ENCODE measurements around the gene SEM1. TPM values are rescaled to one million over a fixed set of nuclear protein-coding genes. Genes with fewer than 3 reads are reported as not detected.

The SEM1 gene
- polyA plus RNA-seq, 1 donor from 2014 or later, result 49.2 TPM

- H3K9ac ChIP-seq (ENCODE audit: low read length), result no peak overlapping the region
- H3K4me2 ChIP-seq (ENCODE audit: low read length), result no peak overlapping the region
- H3K27ac ChIP-seq (ENCODE audit: low read length), result no peak overlapping the region
- H3K9me2 ChIP-seq (ENCODE audit: insufficient read depth, low read length), result no peaks in the 10 kb centered on the region
- H2AFZ ChIP-seq (ENCODE audit: low read depth, low read length), result no peak overlapping the region
- H3K27me3 ChIP-seq (ENCODE audit: insufficient read depth, low read depth, low read length), result no peaks in the 10 kb centered on the region
- peaks cover 3% of the 10 kb centered on the region for H3K36me3 ChIP-seq (ENCODE audit: insufficient read depth, low read length)
- H3K4me3 ChIP-seq (ENCODE audit: low read length), result no peak overlapping the region
- H3K79me2 ChIP-seq (replicated peaks; ENCODE audit: insufficient read depth, low read length), result no peaks in the 10 kb centered on the region
- H4K20me1 ChIP-seq (ENCODE audit: insufficient read depth), result no peaks in the 10 kb centered on the region
- H3K9me3 ChIP-seq (ENCODE audit: low read length), result no peaks in the 10 kb centered on the region
- TF ChIP-seq POLR2AphosphoS5 (IDR thresholded peaks at IDR 0.05) (no peak), RAD21 (conservative IDR thresholded peaks at IDR 0.05) (no peak), EZH2 (IDR thresholded peaks at IDR 0.05; ENCODE audit: borderline replicate concordance, insufficient read depth, low read length, poor library complexity, severe bottlenecking) (no peak), CTCF (IDR thresholded peaks at IDR 0.05; ENCODE audit: poor library complexity, severe bottlenecking) (no peak), TAF1 (IDR thresholded peaks at IDR 0.05; ENCODE audit: low read depth) (no peak), MXI1 (conservative IDR thresholded peaks at IDR 0.05; ENCODE audit: poor library complexity, severe bottlenecking) (no peak), EP300 (conservative IDR thresholded peaks at IDR 0.05; ENCODE audit: poor library complexity, severe bottlenecking) (no peak), SMC3 (conservative IDR thresholded peaks at IDR 0.05; ENCODE audit: poor library complexity) (no peak), REST (IDR thresholded peaks at IDR 0.05; ENCODE audit: borderline replicate concordance) (no peak)
- no peaks in the 10 kb centered on the region for H3F3A ChIP-seq (ENCODE audit: insufficient read depth, low read length, poor library complexity, severe bottlenecking)
Observed at GRCh38 chr7:96679886-96680285, 29.8 kb downstream of the SEM1 start.

- no peak overlapping the region for H2AFZ ChIP-seq (ENCODE audit: low read depth, low read length)
Observed at GRCh38 chr7:96676919-96677318, 32.7 kb downstream of the SEM1 start.

More at GRCh38 chr7:96676919-96677318, 32.7 kb downstream of the SEM1 start:
- Histone ChIP-seq H3K9ac (ENCODE audit: low read length) (no peak overlapping the region), H3F3A (ENCODE audit: insufficient read depth, low read length, poor library complexity, severe bottlenecking) (no peaks in the 10 kb centered on the region), H3K36me3 (ENCODE audit: insufficient read depth, low read length) (peaks cover 3% of the 10 kb centered on the region), H3K27ac (ENCODE audit: low read length) (no peak overlapping the region), H3K27me3 (ENCODE audit: insufficient read depth, low read depth, low read length) (no peaks in the 10 kb centered on the region), H3K4me3 (ENCODE audit: low read length) (no peak overlapping the region), H3K9me3 (ENCODE audit: low read length) (no peaks in the 10 kb centered on the region), H3K79me2 (replicated peaks; ENCODE audit: insufficient read depth, low read length) (no peaks in the 10 kb centered on the region), H4K20me1 (ENCODE audit: insufficient read depth) (no peaks in the 10 kb centered on the region), H3K9me2 (ENCODE audit: insufficient read depth, low read length) (no peaks in the 10 kb centered on the region), H3K4me2 (ENCODE audit: low read length) (no peak overlapping the region)
- peak; percentile 27 for TF ChIP-seq POLR2AphosphoS5 (IDR thresholded peaks at IDR 0.05)
- no peak for TF ChIP-seq CTCF (IDR thresholded peaks at IDR 0.05; ENCODE audit: poor library complexity, severe bottlenecking)

Data from neural cell (in vitro differentiated cells).